GM21576 (cell line): ENCODE measurements around the gene DPP9.
"Not testable (repeated sequence)": the region's sequence is repeated elsewhere in the genome, so short reads cannot be mapped to it uniquely, and the experiment has no call there.

ENCODE experiments used
- ATAC-seq: cut with Tn5 transposase; IDR thresholded peaks from one replicate; pipeline ENCODE4 v1.9.1; 2021; ENCODE audit warnings: mild to moderate bottlenecking, moderate library complexity; ENCODE audit not compliant: unreplicated experiment

The DPP9 gene

DNA sequence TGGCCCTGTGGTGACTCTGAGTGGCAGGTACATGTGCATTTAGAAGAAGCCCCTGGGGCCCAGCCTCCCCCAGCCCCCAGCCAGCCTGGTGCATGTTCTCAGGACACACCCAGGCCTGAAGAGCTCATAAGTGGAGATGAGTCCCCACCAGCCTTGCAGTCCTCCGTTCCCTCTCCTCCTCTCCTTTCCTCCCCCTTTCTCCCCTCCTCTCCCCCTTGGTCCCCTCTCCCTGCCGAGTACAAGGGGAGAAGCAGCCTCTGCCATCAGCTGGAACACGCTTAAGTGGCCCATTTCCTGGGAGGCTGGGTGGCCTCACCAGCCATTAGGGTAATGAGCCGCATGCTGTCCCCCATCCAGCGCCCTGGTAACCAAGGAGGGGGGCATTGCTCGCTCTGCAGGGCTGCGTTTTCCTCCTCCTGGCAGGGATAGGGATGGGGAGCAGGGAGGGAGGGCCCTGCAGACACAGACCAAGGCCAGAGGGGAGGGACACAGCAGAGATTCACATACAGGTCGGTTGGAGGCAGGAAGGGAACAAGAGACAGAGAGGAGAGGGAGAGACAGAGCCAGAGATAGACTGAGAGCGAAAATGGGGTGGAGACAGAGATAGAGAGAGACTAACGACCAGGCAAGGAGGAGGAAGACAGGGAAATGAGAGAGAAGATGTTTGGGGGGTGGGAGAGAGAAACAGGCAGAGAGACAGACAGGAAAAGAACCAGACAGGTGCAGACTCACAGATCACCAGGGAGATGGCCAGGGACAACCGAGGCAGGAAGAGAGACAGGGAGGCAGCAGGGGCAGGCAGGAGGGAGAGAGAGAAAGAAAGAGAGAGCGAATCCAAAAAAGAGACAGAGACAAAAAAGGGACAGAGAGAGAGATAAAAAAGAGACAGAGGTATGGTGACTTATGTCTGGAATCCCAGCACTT, 19.3 kb upstream of the DPP9 start:
- no peak for ATAC-seq

- no peak for ATAC-seq
Observed at GRCh38 chr19:4740092-4740491, 16.4 kb upstream of the DPP9 start.

DNA sequence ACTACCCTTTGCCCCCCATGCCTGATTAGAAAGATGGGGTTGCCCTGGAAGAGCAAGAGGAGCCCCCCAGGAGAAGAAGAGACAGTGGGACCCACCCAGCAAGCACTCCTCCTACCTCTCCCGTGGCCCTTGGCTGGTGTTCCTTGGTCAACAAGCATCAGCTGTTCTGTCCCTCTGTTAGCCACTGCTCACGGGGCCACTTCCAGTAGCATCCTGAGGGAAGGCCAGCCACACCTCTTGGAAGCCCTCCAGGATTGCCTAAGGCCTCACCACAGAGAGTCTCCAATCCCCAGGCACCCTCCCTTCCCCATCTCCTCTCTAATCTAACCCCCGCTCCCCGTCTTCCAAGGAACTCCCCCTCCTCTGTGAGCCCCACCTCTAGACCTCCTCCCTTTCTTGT, 15.1 kb upstream of the DPP9 start:
- ATAC-seq, result no peak

DNA sequence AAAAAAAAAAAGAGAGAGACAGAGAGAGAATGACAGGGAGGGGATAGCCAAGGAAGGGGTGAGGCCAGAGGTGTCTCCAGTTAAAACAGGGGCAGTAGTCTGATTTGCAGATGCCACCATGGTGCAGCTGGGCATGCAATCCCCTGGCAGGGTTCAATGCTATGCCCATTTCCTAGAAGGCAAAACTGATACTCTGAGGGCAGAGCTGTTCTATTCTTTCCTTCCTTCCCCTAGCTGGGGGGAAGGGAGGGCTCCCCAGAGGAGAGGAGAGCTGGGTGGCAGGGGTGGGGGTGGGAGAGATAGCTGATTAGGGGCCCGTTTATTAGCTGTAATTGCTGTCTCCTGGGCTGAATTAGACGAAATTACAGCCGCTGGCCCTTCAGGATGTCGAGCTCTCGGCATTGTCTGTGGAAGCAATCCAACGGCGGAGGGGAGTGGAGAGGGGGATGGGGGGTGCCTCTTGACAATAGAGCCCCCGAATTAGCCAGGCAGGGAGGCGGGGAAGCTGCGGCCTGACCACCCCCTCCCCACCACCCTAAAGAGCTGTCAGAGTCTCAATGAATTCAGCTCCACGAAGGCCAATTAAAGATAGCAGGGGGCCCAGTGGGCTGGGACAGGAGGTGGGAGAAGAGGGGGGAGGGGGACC, 14.4 kb upstream of the DPP9 start:
- ATAC-seq, result no peak

DNA sequence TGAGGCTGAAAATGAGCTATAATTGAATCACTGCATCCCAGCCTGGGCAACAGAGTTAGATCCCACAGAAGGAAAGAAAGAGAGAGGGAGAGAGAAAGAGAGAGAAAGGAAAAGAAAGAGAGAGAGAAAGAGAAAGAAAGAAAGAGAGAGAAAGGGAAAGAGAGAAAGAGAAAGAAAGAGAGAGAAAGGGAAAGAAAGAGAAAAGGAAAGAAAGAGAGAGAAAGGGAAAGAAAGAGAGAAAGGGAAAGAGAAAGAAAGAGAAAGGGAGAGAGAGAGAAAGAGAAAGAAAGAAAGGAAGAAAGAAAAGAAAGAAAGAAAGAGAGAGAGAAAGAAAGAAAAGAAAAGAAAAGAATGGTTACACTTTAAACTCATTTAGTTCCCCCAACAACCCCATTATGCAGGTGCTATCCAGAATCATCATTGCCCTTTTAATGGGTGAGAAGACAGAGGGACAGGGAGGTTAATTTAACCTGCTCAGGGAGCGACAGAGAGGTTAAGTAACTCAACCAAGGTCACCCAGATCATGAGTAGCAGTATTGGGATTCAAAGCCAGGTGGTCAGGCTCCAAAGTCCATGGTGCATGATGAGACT, 10.2 kb upstream of the DPP9 start:
- no peak for ATAC-seq

GRCh38 chr19:4732680-4733114, 9.1 kb upstream of the DPP9 start:
- no peak for ATAC-seq

DNA sequence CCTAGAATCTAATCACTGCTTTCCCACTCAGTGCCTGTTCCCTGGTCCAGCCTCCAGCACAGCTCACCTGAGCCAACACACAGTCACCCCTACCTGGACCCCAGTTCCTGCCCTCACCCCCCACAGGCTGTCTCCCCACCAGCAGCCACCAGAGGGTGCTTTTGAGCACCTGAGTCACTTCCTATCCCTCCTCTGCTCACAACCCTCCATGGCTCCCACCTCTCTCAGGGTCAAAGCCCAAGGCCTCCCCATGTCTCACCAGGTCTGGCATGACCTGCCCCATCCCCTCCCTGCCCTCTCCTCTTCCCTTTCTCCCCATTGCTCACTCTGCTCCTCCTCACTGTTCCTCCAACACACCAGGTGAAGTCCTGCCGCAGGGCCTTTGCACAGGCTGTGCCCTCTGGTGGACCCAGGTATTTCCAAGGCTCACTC, 7.1 kb upstream of the DPP9 start:
- ATAC-seq, result no peak

DNA sequence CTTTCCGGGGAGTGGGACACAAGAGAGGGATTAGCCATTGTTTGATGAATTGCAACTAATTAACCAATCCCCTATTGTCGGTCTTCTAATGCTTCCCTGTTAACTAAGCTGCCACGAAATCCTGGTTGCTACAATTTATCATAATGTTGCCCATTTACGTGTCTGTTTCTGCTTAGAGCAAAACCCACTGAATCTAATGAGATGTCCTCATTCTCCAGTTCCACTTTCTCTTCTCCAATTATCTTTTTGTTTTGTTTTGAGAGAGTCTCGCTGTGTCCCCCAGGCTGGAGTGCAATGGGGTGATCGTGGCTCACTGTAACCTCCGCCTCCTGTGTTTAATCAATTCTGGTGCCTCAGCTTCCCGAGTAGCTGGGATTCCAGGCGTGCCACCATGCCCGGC, 5.2 kb upstream of the DPP9 start:
- no peak for ATAC-seq

DNA sequence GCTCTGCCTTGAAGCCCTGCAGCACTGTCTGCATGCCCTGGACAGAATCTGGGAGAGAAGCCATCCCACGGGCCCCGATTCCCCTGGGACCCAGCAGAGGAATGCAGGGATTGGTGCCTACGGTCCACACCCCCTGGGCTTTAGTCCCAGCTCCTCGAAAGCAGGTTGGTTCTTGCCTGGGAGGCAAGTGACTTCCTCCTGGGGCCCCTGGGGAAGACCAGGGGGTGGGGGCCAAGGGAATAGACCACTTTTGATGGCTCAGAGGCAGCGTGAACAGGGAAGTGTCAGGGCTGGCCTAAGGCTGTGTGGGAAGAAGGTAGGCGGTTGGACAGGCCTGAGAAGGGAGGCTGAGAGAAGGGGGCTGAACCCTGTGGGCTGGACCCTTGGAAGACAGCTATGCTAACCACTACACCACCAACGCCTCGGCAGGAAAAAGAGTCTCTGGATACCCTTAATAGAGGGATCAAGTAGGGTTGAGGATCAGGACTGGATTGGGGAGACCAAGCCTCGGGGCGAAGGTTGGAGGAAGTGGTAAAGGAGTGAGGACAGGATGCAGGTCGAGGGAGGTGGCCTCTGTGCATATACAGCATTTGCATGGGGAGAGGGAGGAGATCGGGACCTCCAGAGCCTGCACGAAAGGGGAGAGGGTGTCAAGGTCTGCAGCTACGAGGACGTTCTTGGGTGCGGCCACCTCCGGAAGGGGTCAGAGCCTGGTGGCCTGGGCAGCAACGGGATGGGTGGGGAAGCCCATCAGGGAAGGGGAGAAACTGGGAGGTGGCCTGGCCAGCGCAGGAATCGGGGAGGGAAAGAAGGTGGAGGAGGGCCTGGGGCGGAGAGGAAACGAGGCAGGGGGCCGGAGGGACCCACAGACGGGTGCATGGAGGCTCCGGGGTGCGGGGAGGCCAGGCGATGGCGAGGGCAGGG, 709 bp downstream of the DPP9 start:
- no peak for ATAC-seq

DNA sequence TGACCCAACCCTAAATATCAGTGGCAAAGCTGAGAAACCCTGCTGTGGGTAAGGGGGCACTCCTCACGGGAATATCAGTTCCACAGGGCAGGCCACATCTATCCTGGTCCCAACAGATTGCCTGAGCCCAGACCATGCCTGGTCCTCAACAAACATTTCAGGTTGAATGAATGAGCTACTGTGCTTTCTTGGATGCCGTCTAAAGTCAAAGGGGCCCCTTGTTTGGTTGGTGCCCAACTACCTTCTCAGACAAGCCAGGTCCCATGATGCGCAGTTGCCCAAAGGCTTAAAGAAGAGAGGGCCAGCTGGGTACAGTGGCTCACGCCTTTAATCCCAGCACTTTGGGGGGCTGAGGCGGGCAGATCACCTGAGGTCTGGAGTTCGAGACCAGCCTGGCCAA, 2.4 kb downstream of the DPP9 start:
- no peak for ATAC-seq

DNA sequence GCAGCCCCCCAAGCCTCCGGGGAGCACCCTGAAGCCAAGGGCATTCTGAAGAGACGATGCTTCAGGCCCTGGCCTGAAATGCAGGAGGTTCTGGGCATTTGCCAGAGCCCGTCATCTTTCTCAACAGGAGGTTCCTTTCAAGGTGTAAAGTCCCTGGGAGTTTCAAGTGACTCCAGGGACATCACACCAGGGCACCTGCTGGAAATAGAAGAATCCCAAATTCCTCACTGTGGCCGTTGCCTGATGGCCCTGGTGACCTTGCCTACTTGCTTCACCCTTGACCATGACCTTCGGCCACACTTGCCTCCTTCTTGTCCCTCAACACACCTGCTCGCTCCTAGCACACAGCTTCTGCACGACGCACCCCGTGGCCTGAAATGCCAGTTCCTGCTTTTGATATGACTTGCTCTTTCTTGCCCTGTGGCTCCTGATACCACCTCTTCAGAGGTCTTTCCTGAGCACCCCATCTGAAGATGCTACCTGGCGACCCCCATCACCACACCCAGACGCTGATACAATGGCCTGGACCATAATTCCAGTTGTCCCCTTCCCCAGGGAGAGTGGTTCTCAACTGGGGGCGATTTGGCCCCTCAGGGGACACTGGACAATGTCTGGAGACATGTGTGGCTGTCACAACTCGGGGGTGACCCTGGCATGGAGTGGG, 3.5 kb downstream of the DPP9 start:
- ATAC-seq, result no peak

GRCh38 chr19:4719499-4719866, 4.2 kb downstream of the DPP9 start:
- ATAC-seq, result no peak

GRCh38 chr19:4717966-4718701, 5.5 kb downstream of the DPP9 start:
- ATAC-seq, result no peak

DNA sequence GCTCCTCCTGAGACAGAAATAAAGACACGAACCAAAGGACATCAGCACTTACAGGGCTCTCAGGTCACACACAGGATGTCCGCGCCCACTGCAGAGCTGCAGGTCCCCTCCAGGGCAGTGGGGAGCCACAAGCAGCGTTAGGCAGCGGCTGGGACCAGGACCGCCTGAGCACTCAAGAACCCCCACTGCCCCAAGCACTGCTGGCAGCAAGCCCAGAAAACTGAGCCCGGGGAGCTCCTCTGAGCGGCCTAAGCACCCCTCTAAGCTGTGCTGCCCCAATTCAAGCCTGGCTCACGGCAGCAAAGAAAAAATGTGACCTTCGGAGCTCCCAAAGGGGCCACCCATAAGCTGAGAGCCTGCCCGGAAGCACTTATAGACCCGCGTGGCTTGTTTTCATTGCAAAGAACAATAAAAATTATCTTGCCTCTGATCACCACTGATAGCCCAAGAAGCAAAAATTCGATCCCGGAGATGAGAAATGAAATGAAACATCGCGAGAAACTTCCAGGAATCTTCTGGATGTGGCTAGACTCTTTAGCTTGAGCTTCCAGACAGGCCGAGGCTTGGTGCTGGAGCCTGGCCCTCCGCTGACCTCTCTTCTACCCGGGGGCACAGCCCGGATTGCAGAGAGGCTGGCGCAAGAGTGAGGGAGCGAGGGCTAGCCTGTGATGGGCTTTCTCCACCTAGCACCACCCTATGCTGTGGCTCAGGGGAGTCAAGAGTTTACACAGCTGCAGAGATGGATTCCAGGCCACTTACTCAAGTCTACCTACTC, 6.3 kb downstream of the DPP9 start:
- ATAC-seq, result no peak

- no peak for ATAC-seq
Observed at GRCh38 chr19:4715529-4716221, 8.0 kb downstream of the DPP9 start.

GRCh38 chr19:4715178-4715528, 8.5 kb downstream of the DPP9 start:
- ATAC-seq, result not testable (repeated sequence)

DNA sequence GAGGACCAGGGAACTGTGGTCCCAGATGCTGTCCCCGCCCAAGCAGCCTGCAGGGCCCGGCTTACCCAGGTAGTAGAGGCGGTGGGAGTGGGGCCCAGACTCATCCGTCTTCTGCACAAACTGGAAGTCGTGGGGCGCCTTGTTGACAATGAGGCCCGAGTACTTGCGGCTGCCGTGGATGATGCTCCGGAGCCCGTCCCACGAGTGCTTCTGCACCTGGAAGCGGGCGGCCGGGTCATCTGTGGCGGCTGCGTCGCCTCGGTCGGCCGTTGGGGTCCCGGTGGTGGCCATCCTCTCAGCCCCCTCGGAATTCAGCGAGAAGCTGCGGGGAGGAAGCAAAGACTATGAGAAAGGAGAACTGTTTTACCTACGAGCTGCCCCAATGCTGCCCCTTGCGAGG, 9.6 kb downstream of the DPP9 start:
- no peak for ATAC-seq

DNA sequence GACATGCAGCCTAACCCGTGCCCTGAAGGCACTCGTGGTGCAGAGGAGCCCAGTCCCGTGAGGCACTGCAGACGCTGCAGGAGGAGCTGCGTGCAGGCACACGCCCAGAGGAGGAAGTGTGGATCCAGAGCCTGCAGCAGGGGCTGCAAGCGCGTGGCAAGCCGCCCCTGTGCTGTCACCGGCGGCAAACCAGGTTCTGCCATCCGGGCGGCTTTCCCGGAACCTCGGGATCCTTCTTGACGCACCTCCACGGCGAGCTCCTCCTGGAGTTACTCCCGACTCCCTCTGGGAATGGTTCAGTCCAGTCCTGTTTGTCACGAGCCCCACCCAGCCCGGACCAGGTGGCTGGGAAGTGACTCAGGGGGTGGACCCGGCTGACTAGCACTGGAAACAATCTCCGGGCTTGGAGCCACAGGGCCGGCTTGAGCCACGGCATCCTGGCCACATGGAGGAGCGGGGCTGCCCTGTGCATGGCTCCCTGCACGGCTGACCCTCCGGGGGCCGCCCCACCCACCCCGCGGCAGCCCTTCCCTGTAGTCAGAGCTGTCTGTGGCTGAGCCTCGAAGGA, 10.2 kb downstream of the DPP9 start:
- ATAC-seq, result no peak
